Stimulated activated naive CD8-positive, alpha-beta T cell treated with anti-CD3 and anti-CD28 coated beads, Interleukin-15, Interleukin-2, amounts not matched to agents 100 ng/mL and 50 ng/mL, for 24 hours (primary cell): ENCODE measurements around the gene CDC123.
A peak's percentile ranks its signal among the peaks of the same experiment; 100 is the strongest.

Experiments used
- H3K27ac Mint-ChIP-seq: one replicate; pipeline ENCODE4 v1.8.0; 2021; ENCODE audit warnings: mild to moderate bottlenecking, mixed read lengths
- H3K27me3 Mint-ChIP-seq: one replicate; pipeline ENCODE4 v1.8.0; 2021; ENCODE audit warnings: mixed read lengths
- H3K36me3 Mint-ChIP-seq: one replicate; pipeline ENCODE4 v1.8.0; 2021; ENCODE audit warnings: low read depth, mixed read lengths
- H3K4me1 Mint-ChIP-seq: one replicate; pipeline ENCODE4 v1.8.0; 2021; ENCODE audit warnings: low read depth, mixed read lengths
- H3K4me3 Mint-ChIP-seq: one replicate; pipeline ENCODE4 v1.8.0; 2021; ENCODE audit warnings: mild to moderate bottlenecking, mixed read lengths
- H3K9me3 Mint-ChIP-seq: one replicate; pipeline ENCODE4 v1.8.0; 2021; ENCODE audit warnings: mixed read lengths

Gene CDC123

DNA sequence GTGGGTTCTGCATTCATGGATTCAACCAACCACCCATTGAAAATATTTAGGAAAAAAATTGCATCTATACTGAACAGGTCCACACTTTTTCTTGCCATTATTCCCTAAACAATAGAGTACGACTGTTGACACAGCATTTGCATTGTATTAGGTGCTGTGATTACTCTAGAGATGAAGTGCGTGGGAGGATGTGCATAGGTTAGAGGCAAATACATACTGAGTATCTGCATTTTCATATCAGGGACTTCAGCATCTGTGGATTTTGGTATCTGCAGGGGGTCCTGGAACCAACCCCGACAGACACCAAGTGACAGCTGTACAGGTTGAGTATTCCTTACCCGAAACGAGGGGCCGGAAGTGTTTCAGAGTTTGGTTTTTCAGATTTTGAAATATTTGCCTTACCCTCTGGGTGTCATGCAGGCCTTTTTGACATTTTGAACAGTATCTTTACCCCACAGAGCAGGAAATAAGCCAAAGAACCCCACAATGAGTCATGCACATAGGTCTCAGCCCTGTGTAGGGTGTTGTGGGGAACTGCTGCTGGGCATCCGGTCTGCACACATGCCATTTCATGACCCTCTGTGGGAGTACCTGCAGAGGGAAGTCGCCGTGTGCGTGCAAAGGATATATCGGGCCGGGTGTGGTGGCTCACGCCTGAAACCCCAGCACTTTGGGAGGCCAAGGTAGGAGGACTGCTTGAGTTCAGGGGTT, 14.8 kb upstream of the CDC123 start:
- H3K4me1 Mint-ChIP-seq: peaks cover 48% of the 10 kb centered on the region
- H3K27me3 Mint-ChIP-seq: no peaks in the 10 kb centered on the region
- no peaks in the 10 kb centered on the region for H3K9me3 Mint-ChIP-seq
- peaks cover 68% of the 10 kb centered on the region for H3K36me3 Mint-ChIP-seq
- no peak overlapping the region for H3K4me3 Mint-ChIP-seq
- H3K27ac Mint-ChIP-seq: peak overlapping the region; percentile 84

DNA sequence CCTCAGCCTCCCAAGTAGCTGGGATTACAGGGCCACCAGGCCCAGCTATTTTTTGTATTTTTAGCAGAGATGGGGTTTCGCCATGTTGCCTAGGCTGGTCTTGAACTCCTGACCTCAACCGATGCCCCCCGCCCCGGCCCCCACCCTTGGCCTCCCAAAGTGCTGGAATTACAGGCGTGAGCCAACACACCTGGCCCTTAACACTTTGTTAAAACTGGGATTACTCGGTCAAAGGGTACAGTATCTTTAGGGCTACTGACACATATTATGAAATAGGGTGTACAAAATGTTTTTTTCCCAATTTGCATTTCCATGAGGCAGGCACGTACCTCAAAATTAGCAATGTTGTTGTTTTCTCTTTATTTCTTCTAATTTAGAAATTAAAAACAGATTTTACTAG, 11.8 kb upstream of the CDC123 start:
- H3K9me3 Mint-ChIP-seq: no peaks in the 10 kb centered on the region
- no peak overlapping the region for H3K4me3 Mint-ChIP-seq
- peaks cover 77% of the 10 kb centered on the region for H3K36me3 Mint-ChIP-seq
- H3K4me1 Mint-ChIP-seq: peaks cover 48% of the 10 kb centered on the region
- no peaks in the 10 kb centered on the region for H3K27me3 Mint-ChIP-seq
- no peak overlapping the region for H3K27ac Mint-ChIP-seq

DNA sequence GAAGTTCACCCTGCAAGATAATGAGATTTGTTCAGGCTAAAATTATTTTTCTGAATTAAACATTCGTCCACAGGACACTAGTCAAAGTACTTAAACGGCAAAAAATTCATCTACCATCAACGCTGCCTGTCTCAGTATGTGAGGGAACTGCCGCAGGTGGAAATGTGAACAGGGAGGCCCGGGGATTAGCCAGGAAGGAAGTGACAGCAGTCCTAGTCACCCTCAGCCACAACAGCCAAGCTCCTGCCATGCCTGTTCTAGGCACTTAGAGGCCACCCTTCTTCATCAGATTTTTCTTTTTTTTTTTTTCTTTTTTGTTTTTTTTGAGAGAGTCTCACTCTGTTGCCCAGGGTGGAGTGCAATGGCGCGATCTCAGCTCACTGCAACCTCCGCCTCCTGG, 9.7 kb upstream of the CDC123 start:
- H3K36me3 Mint-ChIP-seq: peaks cover 72% of the 10 kb centered on the region
- H3K27ac Mint-ChIP-seq: peak overlapping the region; percentile 46
- H3K9me3 Mint-ChIP-seq: no peaks in the 10 kb centered on the region
- no peak overlapping the region for H3K4me3 Mint-ChIP-seq
- no peaks in the 10 kb centered on the region for H3K27me3 Mint-ChIP-seq
- peaks cover 42% of the 10 kb centered on the region for H3K4me1 Mint-ChIP-seq

DNA sequence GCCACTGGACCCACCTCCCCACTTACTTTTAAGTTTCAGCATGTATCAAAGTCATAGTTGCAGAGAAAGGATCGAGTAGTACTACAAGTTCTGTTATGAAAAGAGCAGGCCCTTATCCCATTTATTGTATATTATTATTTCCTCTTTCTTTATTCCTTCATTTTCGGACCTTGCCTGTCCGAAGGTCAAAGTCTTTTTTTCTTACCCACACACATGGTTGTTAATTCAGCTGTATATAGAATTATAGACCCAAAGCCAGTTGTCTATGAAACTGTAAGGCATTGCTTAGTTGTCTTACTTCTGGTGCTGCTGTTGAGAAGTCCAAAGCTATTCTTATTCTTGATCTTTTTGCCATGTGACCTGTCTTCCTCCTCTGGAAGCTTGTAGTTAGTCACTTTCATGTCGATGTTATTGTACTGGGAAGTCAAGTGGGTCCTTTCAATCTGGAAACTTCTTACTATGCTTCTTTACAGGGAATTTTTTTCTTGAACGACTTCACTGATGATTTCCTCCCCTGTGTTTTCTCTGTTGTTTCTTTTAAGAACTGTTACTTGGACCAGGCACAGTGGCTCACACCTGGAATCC, 8.6 kb upstream of the CDC123 start:
- no peak overlapping the region for H3K4me3 Mint-ChIP-seq
- H3K9me3 Mint-ChIP-seq: no peaks in the 10 kb centered on the region
- peaks cover 67% of the 10 kb centered on the region for H3K36me3 Mint-ChIP-seq
- no peaks in the 10 kb centered on the region for H3K27me3 Mint-ChIP-seq
- peak overlapping the region; percentile 3 for H3K27ac Mint-ChIP-seq
- H3K4me1 Mint-ChIP-seq: peaks cover 49% of the 10 kb centered on the region

DNA sequence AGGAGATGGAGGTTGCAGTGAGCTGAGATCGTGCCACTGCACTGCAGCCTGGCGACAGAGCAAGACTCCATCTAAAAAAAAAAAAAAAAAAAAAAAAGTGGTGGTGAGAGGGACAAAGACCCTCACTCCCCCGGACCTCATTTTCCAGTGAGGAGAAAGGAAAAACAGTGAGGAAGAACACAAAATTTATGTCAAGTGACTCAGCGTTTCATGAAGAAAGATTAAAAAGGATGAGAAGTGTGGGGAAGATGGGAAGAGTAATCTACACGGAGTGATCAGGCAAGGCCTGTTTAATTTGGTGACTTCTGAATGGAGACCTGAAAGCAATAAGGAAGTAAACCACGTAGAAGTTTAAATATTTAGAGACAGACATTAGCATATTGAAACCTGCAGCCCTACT, 7.3 kb upstream of the CDC123 start:
- peaks cover 63% of the 10 kb centered on the region for H3K36me3 Mint-ChIP-seq
- no peaks in the 10 kb centered on the region for H3K9me3 Mint-ChIP-seq
- H3K27me3 Mint-ChIP-seq: no peaks in the 10 kb centered on the region
- H3K27ac Mint-ChIP-seq: no peak overlapping the region
- H3K4me1 Mint-ChIP-seq: peaks cover 58% of the 10 kb centered on the region
- no peak overlapping the region for H3K4me3 Mint-ChIP-seq

DNA sequence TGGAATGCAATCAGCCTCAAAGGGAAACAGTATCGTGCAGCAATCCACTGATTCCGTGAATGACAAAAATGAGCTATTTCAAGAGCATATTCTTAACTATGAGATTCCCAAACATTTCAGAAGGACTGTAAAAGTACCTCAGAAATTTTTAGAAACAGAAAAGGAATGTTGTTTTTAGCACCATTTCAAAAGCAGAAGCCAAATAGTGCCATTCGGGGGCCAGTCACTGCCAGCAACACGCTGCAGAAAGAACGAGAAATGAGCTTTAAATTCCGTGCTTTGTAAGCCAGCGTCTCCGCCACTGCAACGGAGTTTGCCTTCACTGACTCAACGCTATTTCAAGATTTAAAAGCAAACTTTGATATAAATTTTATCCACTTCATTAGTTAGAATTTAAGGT, 6.6 kb upstream of the CDC123 start:
- peaks cover 64% of the 10 kb centered on the region for H3K4me1 Mint-ChIP-seq
- no peak overlapping the region for H3K27ac Mint-ChIP-seq
- H3K9me3 Mint-ChIP-seq: no peaks in the 10 kb centered on the region
- H3K4me3 Mint-ChIP-seq: no peak overlapping the region
- no peaks in the 10 kb centered on the region for H3K27me3 Mint-ChIP-seq
- peaks cover 65% of the 10 kb centered on the region for H3K36me3 Mint-ChIP-seq

DNA sequence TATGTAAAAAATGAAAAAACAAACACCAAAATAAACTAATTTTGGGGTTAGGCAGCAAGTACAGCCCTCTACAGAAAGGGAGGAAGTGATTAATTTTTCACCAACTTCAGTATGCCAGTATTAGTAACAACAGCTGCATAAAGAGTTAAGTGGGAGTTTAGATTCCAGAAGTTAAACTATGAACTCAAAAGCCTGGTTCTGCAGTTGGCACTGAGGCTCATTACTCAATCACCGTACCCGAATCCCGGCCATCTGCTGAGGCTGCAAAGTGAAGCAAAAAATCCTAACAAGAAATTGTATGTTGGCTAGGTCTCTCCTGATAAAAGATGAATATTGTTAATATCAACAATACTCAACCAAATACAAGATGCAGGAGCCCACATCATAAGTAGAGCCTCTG, 4.3 kb upstream of the CDC123 start:
- H3K36me3 Mint-ChIP-seq: peaks cover 52% of the 10 kb centered on the region
- H3K4me3 Mint-ChIP-seq: no peak overlapping the region

DNA sequence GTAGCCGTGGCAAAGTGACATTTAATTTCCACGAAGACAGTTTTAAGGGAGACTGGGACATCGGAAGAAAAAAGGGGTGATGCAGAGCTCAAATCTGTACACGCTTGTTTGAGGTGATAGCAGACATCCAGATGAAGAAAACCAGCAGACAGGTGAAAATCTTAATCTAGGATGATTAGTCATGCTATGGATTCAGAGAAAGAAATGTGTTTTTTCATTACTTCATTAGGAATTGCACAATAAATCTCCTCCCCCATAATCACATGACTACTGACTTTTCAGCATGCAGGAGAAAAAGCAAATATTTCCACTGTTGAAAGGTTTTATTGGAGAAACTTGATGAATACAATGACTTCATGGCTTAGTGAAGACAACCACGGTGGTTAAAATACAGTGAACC, 2.8 kb upstream of the CDC123 start:
- peaks cover 62% of the 10 kb centered on the region for H3K4me1 Mint-ChIP-seq
- peaks cover 44% of the 10 kb centered on the region for H3K36me3 Mint-ChIP-seq
- no peaks in the 10 kb centered on the region for H3K9me3 Mint-ChIP-seq
- H3K4me3 Mint-ChIP-seq: peak overlapping the region; percentile 5
- H3K27me3 Mint-ChIP-seq: no peaks in the 10 kb centered on the region
- H3K27ac Mint-ChIP-seq: peak overlapping the region; percentile 10

More for the DNA sequence above, 4.3 kb upstream of the CDC123 start:
- H3K4me1 Mint-ChIP-seq: peaks cover 63% of the 10 kb centered on the region
- no peaks in the 10 kb centered on the region for H3K27me3 Mint-ChIP-seq
- H3K9me3 Mint-ChIP-seq: no peaks in the 10 kb centered on the region
- peak overlapping the region; percentile 26 for H3K27ac Mint-ChIP-seq

DNA sequence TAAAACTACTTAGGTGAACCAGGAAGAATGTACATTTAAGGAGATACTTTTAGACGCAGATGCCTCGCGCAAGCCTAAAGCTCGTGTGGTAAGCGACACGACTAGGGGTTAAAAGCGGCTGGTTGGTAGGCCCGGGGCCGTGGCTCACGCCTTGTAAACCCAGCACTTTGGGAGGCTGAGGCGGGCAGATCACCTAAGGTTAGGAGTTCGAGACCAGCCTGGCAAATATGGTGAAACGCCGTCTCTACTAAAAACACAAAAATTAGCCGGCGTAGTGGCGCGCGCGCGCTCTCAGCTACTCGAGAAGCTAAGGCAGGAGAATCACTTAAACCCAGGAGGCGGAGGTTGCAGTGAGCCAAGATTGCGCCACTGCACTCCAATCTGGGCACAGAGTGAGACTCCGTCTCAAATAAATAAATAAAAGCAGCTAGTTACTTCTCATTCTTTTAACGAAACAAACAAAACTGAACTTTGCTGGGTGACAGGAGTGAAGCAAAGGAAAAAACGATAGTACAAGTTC, 1.2 kb upstream of the CDC123 start:
- peak overlapping the region; percentile 97 for H3K4me3 Mint-ChIP-seq
- H3K27me3 Mint-ChIP-seq: no peaks in the 10 kb centered on the region
- peak overlapping the region; percentile 98 for H3K27ac Mint-ChIP-seq
- peaks cover 73% of the 10 kb centered on the region for H3K4me1 Mint-ChIP-seq
- H3K9me3 Mint-ChIP-seq: no peaks in the 10 kb centered on the region
- peaks cover 54% of the 10 kb centered on the region for H3K36me3 Mint-ChIP-seq

DNA sequence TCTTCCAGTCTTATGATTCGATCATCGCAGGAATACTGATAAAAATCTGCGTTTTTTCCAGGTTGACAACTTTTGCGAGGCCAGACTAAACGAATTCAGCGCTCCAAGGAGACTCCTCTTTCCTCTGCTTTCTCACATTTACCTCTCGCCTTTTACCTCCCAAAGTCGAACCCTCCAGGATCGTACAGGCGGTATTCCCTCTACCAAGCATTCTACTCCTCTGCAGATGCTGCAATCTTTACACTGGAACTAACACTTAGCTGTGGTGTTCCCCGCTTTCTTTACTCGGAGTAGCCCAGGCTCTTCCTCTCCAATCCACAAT, 746 bp upstream of the CDC123 start:
- Mint-ChIP-seq H3K4me1 (peaks cover 70% of the 10 kb centered on the region), H3K36me3 (peaks cover 51% of the 10 kb centered on the region)

DNA sequence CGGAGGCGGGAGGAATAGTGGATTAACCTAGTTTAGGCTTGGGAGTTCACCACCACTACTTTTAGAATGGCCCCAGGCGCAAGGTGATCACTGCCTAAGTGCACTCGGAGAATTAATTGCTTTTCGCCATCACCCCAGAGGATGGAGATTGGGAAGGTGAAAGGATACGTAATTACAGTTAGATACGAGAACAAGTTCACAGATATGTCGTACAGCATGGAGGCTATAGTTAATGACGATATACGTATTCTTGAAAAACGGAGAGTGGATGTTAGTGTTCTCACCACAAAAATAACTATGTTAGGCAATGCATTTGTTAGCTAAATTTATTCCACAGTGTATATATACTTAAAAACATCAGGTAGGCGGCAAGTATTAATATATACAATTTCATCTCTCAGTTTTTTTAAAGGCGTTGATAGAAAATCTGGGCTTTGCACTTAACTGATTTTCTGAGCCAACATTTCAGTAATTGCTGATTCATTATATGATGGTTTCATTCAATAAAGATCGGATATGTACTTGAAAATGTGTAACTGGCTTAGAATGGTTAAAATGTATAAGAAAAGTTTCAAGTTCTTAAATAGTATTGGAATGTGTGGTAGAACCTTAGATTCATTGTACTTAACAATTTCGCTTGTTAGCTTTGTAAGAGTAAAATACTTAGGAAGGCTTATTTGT, 683 bp downstream of the CDC123 start:
- peaks cover 62% of the 10 kb centered on the region for H3K36me3 Mint-ChIP-seq
- no peaks in the 10 kb centered on the region for H3K9me3 Mint-ChIP-seq
- H3K27me3 Mint-ChIP-seq: no peaks in the 10 kb centered on the region
- H3K27ac Mint-ChIP-seq: peak overlapping the region; percentile 98
- H3K4me3 Mint-ChIP-seq: peak overlapping the region; percentile 97
- peaks cover 70% of the 10 kb centered on the region for H3K4me1 Mint-ChIP-seq

More for the DNA sequence above, 746 bp upstream of the CDC123 start:
- H3K9me3 Mint-ChIP-seq: no peaks in the 10 kb centered on the region
- H3K27me3 Mint-ChIP-seq: no peaks in the 10 kb centered on the region
- H3K27ac Mint-ChIP-seq: peak overlapping the region; percentile 98
- peak overlapping the region; percentile 97 for H3K4me3 Mint-ChIP-seq

DNA sequence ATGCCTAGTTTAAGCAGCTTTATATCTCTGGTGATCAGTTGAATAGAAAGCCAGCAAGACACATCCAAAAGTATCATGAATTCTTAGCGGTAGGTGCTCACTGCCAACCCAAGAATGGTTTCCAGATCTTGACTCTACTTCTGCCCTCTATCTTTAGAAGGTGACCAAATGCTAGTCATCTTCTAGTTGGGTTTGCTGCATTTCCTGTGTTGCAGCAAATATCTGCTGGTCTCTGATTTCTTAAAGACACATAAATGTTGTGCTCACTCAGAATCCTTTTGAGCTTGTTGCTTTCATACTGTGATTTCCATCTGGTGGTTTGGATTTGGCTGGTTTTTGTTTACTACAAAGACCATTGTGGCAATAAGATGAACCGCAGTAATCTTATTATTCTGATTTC, 2.2 kb downstream of the CDC123 start:
- H3K4me3 Mint-ChIP-seq: peak overlapping the region; percentile 71

DNA sequence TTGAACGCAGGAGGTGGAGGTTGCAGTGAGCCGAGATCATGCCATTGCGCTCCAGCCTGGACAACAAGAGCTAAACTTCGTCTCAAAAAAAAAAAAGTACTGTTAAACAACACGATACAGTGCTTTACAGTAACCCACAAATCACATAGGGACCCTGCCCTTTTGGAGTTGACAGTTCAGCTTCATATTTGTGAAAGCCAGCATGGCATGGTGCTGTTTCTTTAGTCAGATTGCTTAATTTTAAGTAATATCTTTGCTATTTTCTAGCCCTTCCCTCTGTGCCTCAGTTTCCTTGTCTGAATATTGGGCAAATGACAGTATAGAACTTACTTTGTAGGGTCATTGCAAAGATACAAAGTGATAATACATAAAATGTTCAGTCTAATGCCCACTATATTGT, 4.9 kb downstream of the CDC123 start:
- Mint-ChIP-seq H3K4me1 (peaks cover 68% of the 10 kb centered on the region), H3K4me3 (no peak overlapping the region)

More for the DNA sequence above, 2.2 kb downstream of the CDC123 start:
- H3K27ac Mint-ChIP-seq: no peak overlapping the region
- no peaks in the 10 kb centered on the region for H3K9me3 Mint-ChIP-seq
- peaks cover 72% of the 10 kb centered on the region for H3K4me1 Mint-ChIP-seq
- H3K36me3 Mint-ChIP-seq: peaks cover 64% of the 10 kb centered on the region
- H3K27me3 Mint-ChIP-seq: no peaks in the 10 kb centered on the region

DNA sequence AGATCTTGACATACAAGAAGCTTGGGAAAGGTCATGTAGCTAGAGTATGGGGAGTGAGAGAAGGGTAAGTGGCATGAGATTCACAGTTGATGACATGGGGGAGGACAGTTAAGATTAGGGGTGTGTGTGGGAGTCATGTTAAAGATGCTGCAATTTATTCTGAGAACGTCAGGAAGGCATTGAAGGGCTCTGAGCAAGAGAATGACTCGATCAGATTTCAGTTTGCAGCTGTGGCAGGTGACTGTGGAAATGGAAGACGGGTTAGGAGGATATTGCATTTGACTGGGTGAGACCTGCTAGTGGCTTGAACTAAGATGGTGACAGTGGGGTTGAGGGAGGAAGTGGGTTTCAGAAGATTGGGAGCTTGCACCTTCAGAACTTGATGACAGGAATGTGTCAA, 5.6 kb downstream of the CDC123 start:
- Mint-ChIP-seq H3K27ac (peak overlapping the region; percentile 78), H3K9me3 (no peaks in the 10 kb centered on the region), H3K36me3 (peaks cover 70% of the 10 kb centered on the region), H3K4me1 (peaks cover 61% of the 10 kb centered on the region), H3K4me3 (peak overlapping the region; percentile 20), H3K27me3 (no peaks in the 10 kb centered on the region)

More for the DNA sequence above, 4.9 kb downstream of the CDC123 start:
- Mint-ChIP-seq H3K36me3 (peaks cover 75% of the 10 kb centered on the region), H3K9me3 (no peaks in the 10 kb centered on the region), H3K27ac (peak overlapping the region; percentile 78), H3K27me3 (no peaks in the 10 kb centered on the region)

DNA sequence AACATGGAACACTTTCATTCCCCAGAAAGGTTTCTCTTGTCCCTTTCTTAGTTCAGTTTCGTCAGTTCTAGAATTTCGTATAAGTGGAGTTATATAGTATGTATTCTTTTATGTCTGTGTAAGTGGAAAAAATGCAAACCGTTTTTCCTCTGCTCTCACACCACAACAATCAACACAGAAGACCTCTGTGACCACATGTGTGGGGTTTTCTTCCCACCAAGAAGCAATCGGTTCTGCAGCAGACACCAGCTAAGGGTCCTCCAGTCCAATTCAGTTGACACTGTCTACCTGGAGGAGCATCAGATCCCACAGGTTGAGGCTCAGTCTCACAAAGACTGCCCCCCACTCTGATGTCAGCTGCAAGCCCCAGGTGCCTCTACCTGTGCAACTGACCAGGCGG, 6.2 kb downstream of the CDC123 start:
- Mint-ChIP-seq H3K4me1 (peaks cover 58% of the 10 kb centered on the region), H3K36me3 (peaks cover 70% of the 10 kb centered on the region), H3K4me3 (peak overlapping the region; percentile 3), H3K27ac (peak overlapping the region; percentile 40), H3K9me3 (no peaks in the 10 kb centered on the region), H3K27me3 (no peaks in the 10 kb centered on the region)
